ENCODE measurements around the gene CASK.

The CASK gene

DNA sequence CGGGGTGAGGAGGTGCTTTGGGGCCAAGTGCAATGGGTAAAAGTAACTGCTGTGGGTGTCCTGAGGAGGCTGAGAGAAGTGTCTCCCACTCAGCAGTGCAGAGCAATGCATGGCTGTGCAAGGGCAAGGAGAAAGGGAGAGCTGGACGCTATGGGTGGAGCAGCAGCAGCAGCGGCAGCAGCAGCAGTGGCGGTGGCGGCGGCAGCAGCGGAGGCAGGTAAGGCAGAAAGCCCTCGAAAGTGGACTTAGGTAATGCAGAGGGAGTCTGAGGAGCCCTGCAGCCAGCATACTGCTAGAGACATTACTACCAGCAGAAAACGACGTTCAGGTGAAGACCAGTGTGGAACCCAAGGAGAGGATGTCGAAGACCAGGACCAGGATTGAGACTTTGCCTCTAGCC, 394.1 kb downstream of the CASK start:
- Histone ChIP-seq H4K12ac (ENCODE audit: low read depth, low read length) (no peak overlapping the region), H3K27me3 (ENCODE audit: insufficient read depth, low read length) (no peaks in the 10 kb centered on the region), H3K4ac (ENCODE audit: low read depth, low read length) (no peak overlapping the region), H3K4me1 (ENCODE audit: control insufficient read depth in 1 of 2, insufficient read depth in 2 of 2, low read length in 2 of 2) (no peaks in the 10 kb centered on the region), H3K9ac (ENCODE audit: low read length) (no peak overlapping the region), H3K79me2 (ENCODE audit: control insufficient read depth, insufficient read depth, low read length, poor library complexity) (no peaks in the 10 kb centered on the region), H2AK5ac (ENCODE audit: low read length) (no peak overlapping the region), H3K27ac (ENCODE audit: low read depth, low read length) (no peak overlapping the region), H2BK5ac (ENCODE audit: low read depth, low read length, poor library complexity) (no peak overlapping the region), H3K18ac (ENCODE audit: low read length) (no peak overlapping the region), H3K36me3 (ENCODE audit: control insufficient read depth in 1 of 2, insufficient read depth in 2 of 2, low read length in 2 of 2) (peaks cover 0 to 11% of the 10 kb centered on the region in 2 experiments), H3K79me1 (ENCODE audit: low read length) (no peaks in the 10 kb centered on the region), H4K91ac (ENCODE audit: low read depth, low read length) (no peak overlapping the region), H2BK120ac (ENCODE audit: insufficient read depth, low read length, poor library complexity) (no peak overlapping the region), H3K9me3 (ENCODE audit: insufficient read depth, low read depth, low read length) (no peaks in the 10 kb centered on the region), H3K23ac (ENCODE audit: low read length) (no peak overlapping the region), H2BK12ac (ENCODE audit: low read length) (no peak overlapping the region), H4K8ac (ENCODE audit: low read depth, low read length) (no peak overlapping the region), H3K14ac (ENCODE audit: low read length) (no peak overlapping the region), H2AFZ (ENCODE audit: insufficient read depth, low read length, poor library complexity) (no peak overlapping the region), H3K4me2 (ENCODE audit: low read length) (no peak overlapping the region), H3K4me3 (ENCODE audit: low read depth, low read length) (no peak overlapping the region)
- peak in 1 of 2 donors; percentile 30 for DNase-seq
- WGBS (ENCODE audit: extremely low coverage, insufficient coverage, insufficient read length), result no CpG with 5 or more reads among the region's 11 CpGs

DNA sequence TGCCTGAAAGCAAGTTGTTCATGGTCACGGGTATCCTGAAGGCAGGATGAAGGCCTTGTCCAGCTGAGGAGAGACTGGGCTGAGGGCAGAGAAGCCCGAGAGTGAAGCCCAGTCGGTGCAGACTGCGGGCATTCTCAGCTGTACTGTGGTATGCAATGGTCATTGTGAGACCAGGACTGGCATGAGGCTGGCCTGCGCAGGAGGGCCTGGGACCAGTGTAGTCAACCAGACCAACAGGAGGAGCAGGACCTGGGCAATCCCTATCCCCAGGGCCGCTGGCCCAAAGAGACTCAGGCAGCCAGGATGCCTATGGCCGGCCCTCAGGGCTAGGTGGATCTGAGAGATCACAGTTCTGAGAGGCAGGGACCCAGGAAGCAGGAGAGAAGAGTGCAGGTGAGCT, 394.6 kb downstream of the CASK start:
- H3K4me2 ChIP-seq (ENCODE audit: low read length), result no peak overlapping the region
- H3K9me3 ChIP-seq (ENCODE audit: insufficient read depth, low read depth, low read length), result no peaks in the 10 kb centered on the region
- H3K4ac ChIP-seq (ENCODE audit: low read depth, low read length), result no peak overlapping the region
- no peak overlapping the region for H3K23ac ChIP-seq (ENCODE audit: low read length)
- no peaks in the 10 kb centered on the region for H3K4me1 ChIP-seq (ENCODE audit: control insufficient read depth in 1 of 2, insufficient read depth in 2 of 2, low read length in 2 of 2)
- H3K36me3 ChIP-seq (ENCODE audit: control insufficient read depth in 1 of 2, insufficient read depth in 2 of 2, low read length in 2 of 2), result peaks cover 0 to 11% of the 10 kb centered on the region in 2 experiments
- no peak overlapping the region for H3K9ac ChIP-seq (ENCODE audit: low read length)
- no peak overlapping the region for H3K14ac ChIP-seq (ENCODE audit: low read length)
- no peaks in the 10 kb centered on the region for H3K27me3 ChIP-seq (ENCODE audit: insufficient read depth, low read length)
- H2BK120ac ChIP-seq (ENCODE audit: insufficient read depth, low read length, poor library complexity), result no peak overlapping the region
- H3K79me2 ChIP-seq (ENCODE audit: control insufficient read depth, insufficient read depth, low read length, poor library complexity), result no peaks in the 10 kb centered on the region
- H3K79me1 ChIP-seq (ENCODE audit: low read length), result no peaks in the 10 kb centered on the region
- no peak overlapping the region for H4K12ac ChIP-seq (ENCODE audit: low read depth, low read length)
- H2AK5ac ChIP-seq (ENCODE audit: low read length), result no peak overlapping the region
- no peak overlapping the region for H3K4me3 ChIP-seq (ENCODE audit: low read depth, low read length)
- no peak overlapping the region for H3K18ac ChIP-seq (ENCODE audit: low read length)
- DNase-seq, result peak in 1 of 2 donors; percentile 55
- no peak overlapping the region for H2AFZ ChIP-seq (ENCODE audit: insufficient read depth, low read length, poor library complexity)
- no peak overlapping the region for H4K8ac ChIP-seq (ENCODE audit: low read depth, low read length)
- H2BK5ac ChIP-seq (ENCODE audit: low read depth, low read length, poor library complexity), result no peak overlapping the region
- no peak overlapping the region for H2BK12ac ChIP-seq (ENCODE audit: low read length)
- WGBS (ENCODE audit: extremely low coverage, insufficient coverage, insufficient read length), result no CpG with 5 or more reads among the region's 7 CpGs
- no peak overlapping the region for H4K91ac ChIP-seq (ENCODE audit: low read depth, low read length)
- H3K27ac ChIP-seq (ENCODE audit: low read depth, low read length), result no peak overlapping the region

DNA sequence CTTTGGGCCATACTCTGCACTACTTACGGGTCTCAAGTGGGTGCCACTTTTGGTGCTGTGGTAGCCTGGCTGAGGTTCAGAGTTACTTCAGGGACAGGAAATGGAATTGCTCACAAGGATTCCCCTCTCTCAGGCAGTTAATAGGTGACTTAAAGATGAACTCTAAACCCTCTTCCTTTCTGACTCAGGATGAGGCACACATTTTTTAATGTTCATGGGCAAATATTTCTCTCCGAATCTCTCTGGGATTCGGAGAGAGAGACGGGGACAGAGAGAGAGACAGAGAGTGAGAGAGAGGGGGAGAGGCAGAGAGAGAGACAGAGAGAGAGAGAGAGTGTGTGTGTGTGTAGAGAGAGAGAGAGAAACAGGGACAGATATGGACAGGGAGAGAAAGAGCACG, 396.4 kb downstream of the CASK start:
- H3K4me1 ChIP-seq (ENCODE audit: control insufficient read depth in 1 of 2, insufficient read depth in 2 of 2, low read length in 2 of 2), result no peaks in the 10 kb centered on the region
- no peak overlapping the region for H3K4me2 ChIP-seq (ENCODE audit: low read length)
- H2BK5ac ChIP-seq (ENCODE audit: low read depth, low read length, poor library complexity), result no peak overlapping the region
- no peak overlapping the region for H4K8ac ChIP-seq (ENCODE audit: low read depth, low read length)
- no peak overlapping the region for H3K14ac ChIP-seq (ENCODE audit: low read length)
- H3K4ac ChIP-seq (ENCODE audit: low read depth, low read length), result no peak overlapping the region
- no CpG with 5 or more reads among the region's 5 CpGs for WGBS (ENCODE audit: extremely low coverage, insufficient coverage, insufficient read length)
- H3K79me2 ChIP-seq (ENCODE audit: control insufficient read depth, insufficient read depth, low read length, poor library complexity), result no peaks in the 10 kb centered on the region
- no peaks in the 10 kb centered on the region for H3K9me3 ChIP-seq (ENCODE audit: insufficient read depth, low read depth, low read length)
- no peak overlapping the region for H3K9ac ChIP-seq (ENCODE audit: low read length)
- no peak overlapping the region for H2AK5ac ChIP-seq (ENCODE audit: low read length)
- H3K27ac ChIP-seq (ENCODE audit: low read depth, low read length), result no peak overlapping the region
- no peaks in the 10 kb centered on the region for H3K79me1 ChIP-seq (ENCODE audit: low read length)
- H4K12ac ChIP-seq (ENCODE audit: low read depth, low read length), result no peak overlapping the region
- H2BK12ac ChIP-seq (ENCODE audit: low read length), result no peak overlapping the region
- peaks cover 3 to 15% of the 10 kb centered on the region in 2 experiments for H3K36me3 ChIP-seq (ENCODE audit: control insufficient read depth in 1 of 2, insufficient read depth in 2 of 2, low read length in 2 of 2)
- H3K27me3 ChIP-seq (ENCODE audit: insufficient read depth, low read length), result no peaks in the 10 kb centered on the region
- H3K4me3 ChIP-seq (ENCODE audit: low read depth, low read length), result no peak overlapping the region
- H3K23ac ChIP-seq (ENCODE audit: low read length), result no peak overlapping the region
- no peak overlapping the region for H2BK120ac ChIP-seq (ENCODE audit: insufficient read depth, low read length, poor library complexity)
- H3K18ac ChIP-seq (ENCODE audit: low read length), result no peak overlapping the region
- no peak overlapping the region for H4K91ac ChIP-seq (ENCODE audit: low read depth, low read length)
- no peak overlapping the region for H2AFZ ChIP-seq (ENCODE audit: insufficient read depth, low read length, poor library complexity)
- DNase-seq, result no peak

DNA sequence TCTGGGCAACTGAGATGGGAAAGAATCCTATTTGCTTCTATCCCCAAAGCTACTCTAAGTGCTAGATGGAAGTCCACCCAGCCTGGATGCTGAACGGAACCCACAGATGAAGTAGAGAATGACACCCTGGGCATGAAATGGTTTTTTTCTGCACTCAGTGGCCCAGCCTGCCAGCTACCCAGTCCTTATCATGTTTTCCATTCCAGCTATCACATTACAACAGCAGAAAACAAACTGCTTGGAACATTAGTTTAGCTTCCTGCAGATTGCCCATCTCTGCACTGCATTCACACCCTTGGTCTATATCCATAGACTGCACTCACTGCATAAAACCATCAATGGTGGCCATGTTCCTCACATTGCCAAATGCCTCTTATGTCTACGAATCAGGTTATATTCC, 397.1 kb downstream of the CASK start:
- Histone ChIP-seq H4K12ac (ENCODE audit: low read depth, low read length) (no peak overlapping the region), H2BK12ac (ENCODE audit: low read length) (no peak overlapping the region), H3K23ac (ENCODE audit: low read length) (no peak overlapping the region), H3K18ac (ENCODE audit: low read length) (no peak overlapping the region), H4K8ac (ENCODE audit: low read depth, low read length) (no peak overlapping the region), H2AFZ (ENCODE audit: insufficient read depth, low read length, poor library complexity) (no peak overlapping the region), H3K4me2 (ENCODE audit: low read length) (no peak overlapping the region), H3K14ac (ENCODE audit: low read length) (no peak overlapping the region), H3K36me3 (ENCODE audit: control insufficient read depth in 1 of 2, insufficient read depth in 2 of 2, low read length in 2 of 2) (peaks cover 3 to 15% of the 10 kb centered on the region in 2 experiments), H3K79me1 (ENCODE audit: low read length) (no peaks in the 10 kb centered on the region), H2BK5ac (ENCODE audit: low read depth, low read length, poor library complexity) (no peak overlapping the region), H3K4me1 (ENCODE audit: control insufficient read depth in 1 of 2, insufficient read depth in 2 of 2, low read length in 2 of 2) (no peaks in the 10 kb centered on the region), H3K4me3 (ENCODE audit: low read depth, low read length) (no peak overlapping the region), H3K9me3 (ENCODE audit: insufficient read depth, low read depth, low read length) (no peaks in the 10 kb centered on the region), H2BK120ac (ENCODE audit: insufficient read depth, low read length, poor library complexity) (no peak overlapping the region), H4K91ac (ENCODE audit: low read depth, low read length) (no peak overlapping the region), H3K4ac (ENCODE audit: low read depth, low read length) (no peak overlapping the region), H3K79me2 (ENCODE audit: control insufficient read depth, insufficient read depth, low read length, poor library complexity) (no peaks in the 10 kb centered on the region), H3K27me3 (ENCODE audit: insufficient read depth, low read length) (no peaks in the 10 kb centered on the region), H3K27ac (ENCODE audit: low read depth, low read length) (no peak overlapping the region), H3K9ac (ENCODE audit: low read length) (no peak overlapping the region), H2AK5ac (ENCODE audit: low read length) (no peak overlapping the region)
- no peak for DNase-seq
- no CpG with 5 or more reads among the region's 2 CpGs for WGBS (ENCODE audit: extremely low coverage, insufficient coverage, insufficient read length)
